Heart right ventricle (tissue), 16 donors: ENCODE results near the gene POPDC2. TPM values are rescaled to one million over a fixed set of nuclear protein-coding genes. Genes with fewer than 3 reads are reported as not detected.

Source experiments
- ATAC-seq, 8 donors: fragments of 200-7000 bp; cut with Tn5 transposase; one replicate each; pipeline ENCODE4 v1.9.1; 2020; ENCODE audit warnings: mild to moderate bottlenecking in 8 of 8, moderate library complexity in 8 of 8, moderate number of reproducible peaks in 1 of 8
- DNase-seq, 2 donors: peaks; one replicate each; pipeline ENCODE4 v3.0.0-alpha.2; 2020
- H3K27ac ChIP-seq, 10 donors: fragments of 200-600 bp; sonication (generic) in 2 of 10; one replicate each; pipeline versions ENCODE4 v1.5.0 to v1.8.0; 2020 to 2022; ENCODE audit warnings: mild to moderate bottlenecking in 3 of 10
- H3K27me3 ChIP-seq, 7 donors: fragments of 200-600 bp; one replicate each; pipeline ENCODE4 v1.8.0; 2021 to 2022; ENCODE audit warnings: mild to moderate bottlenecking in 2 of 7
- H3K36me3 ChIP-seq, 9 donors: fragments of 200-600 bp; sonication (generic) in 1 of 9; one replicate each; pipeline versions ENCODE4 v1.5.0 to v1.8.0; 2020 to 2022; ENCODE audit warnings: mild to moderate bottlenecking in 2 of 9
- H3K4me1 ChIP-seq, 9 donors: fragments of 200-600 bp; sonication (generic) in 1 of 9; one replicate each; pipeline versions ENCODE4 v1.5.0 to v1.8.0; 2020 to 2022; ENCODE audit warnings: mild to moderate bottlenecking in 4 of 9
- H3K4me3 ChIP-seq, 10 donors: fragments of 200-600 bp; sonication (generic) in 2 of 10; one replicate each; pipeline versions ENCODE4 v1.5.0 to v1.8.0; 2020 to 2022; ENCODE audit warnings: mild to moderate bottlenecking in 7 of 10, moderate library complexity in 2 of 10
- H3K9me3 ChIP-seq, 11 donors: fragments of 200-600 bp in 10 of 11; sonication (generic) in 2 of 11; one replicate each; pipeline versions ENCODE4 v1.5.0 to v1.8.0; 2013 to 2022; ENCODE audit warnings: mild to moderate bottlenecking in 2 of 11, control low read depth in 1 of 11, moderate library complexity in 1 of 11
- WGBS, 2 donors: extraction: QIAGEN DNeasy Blood & Tissue Kit; methylation state at CpG; one replicate each; pipeline ENCODE4 v1.1.7; 2013; ENCODE audit warnings: inconsistent platforms in 1 of 2; 5-methylcytosine and 5-hydroxymethylcytosine counted together
- intact Hi-C, 10 donors: fragments of 100-400 bp; cut with DNase I; formaldehyde crosslinking; loops; one replicate each; pipeline versions ENCODE4 v1.11.1 to v1.14.2; 2022
- polyA plus RNA-seq, 2 donors: library from polyadenylated mRNA; stranded (reverse); fragments of 200-250 nt; gene quantifications; one replicate each; pipeline ENCODE4 v1.2.3, GENCODE V29; 2013
- total RNA-seq, 10 donors: library from RNA; stranded (reverse); fragmentation: NEBNext Ultra II Directional in 3 of 10; extraction: Animal tissue kit (Norgen Biotek cat#: 25700) in 3 of 10; gene quantifications; one replicate each; pipeline versions ENCODE4 v1.2.1 to v1.2.4, GENCODE V29; 2021 to 2023
- TF ChIP-seq, protein P1 (sequence below), 9 donors: fragments of 200-600 bp; sonication (generic) in 2 of 9; IDR thresholded peaks; one replicate each; pipeline versions ENCODE4 v1.5.0 to v1.8.0; 2021 to 2022; ENCODE audit warnings: antibody characterized with exemption in 9 of 9, mild to moderate bottlenecking in 5 of 9, moderate library complexity in 1 of 9
- donor health status: Arrhythmogenic right ventricular cardiomyopathy.
- donor health status: ischemic (EF 13 %, LVEDD 7.1; RV severe dilation, severe dysfunction).
- donor health status: healthy with polysubstance abuse.
- donor health status: DM: no; HTN: yes; CAD: no.
- donor health status: DM: no; HTN: no; CAD: no.
- donor health status: ischemic (EF 25% LVEDD 6.9; RV normal size, moderate dysfunction).
- donor health status: ischemic (EF 25% LVEDD 5.7; RV mildly dilated, moderate dysfunction).
- donor health status: healthy.
- donor health status: DM: yes; HTN: yes; CAD: no.
- donor health status: Ischemic cardiomyopathy.
- donor health status: ischemic (EF 35%, LVEDD 5.7; RV mildly dilated, moderate dysfunction).
- donor health status: nonischemic (EF 11% LVEDD 7.7; RV severe dilation, severe dysfunction).
- donor health status: DM: yes; HTN: yes; CAD: no.
- donor health status: PGD.
- donor health status: ischemic (EF 29% LVEDD 5.4; RV normal size, mild dysfunction).
- donor health status: nonischemic (EF 23%, LVEDD 6.1; RV moderate dilation, normal function).

The POPDC2 gene
- total and polyA plus RNA-seq, 12 donors: 351 to 928 (median 732) TPM

DNA sequence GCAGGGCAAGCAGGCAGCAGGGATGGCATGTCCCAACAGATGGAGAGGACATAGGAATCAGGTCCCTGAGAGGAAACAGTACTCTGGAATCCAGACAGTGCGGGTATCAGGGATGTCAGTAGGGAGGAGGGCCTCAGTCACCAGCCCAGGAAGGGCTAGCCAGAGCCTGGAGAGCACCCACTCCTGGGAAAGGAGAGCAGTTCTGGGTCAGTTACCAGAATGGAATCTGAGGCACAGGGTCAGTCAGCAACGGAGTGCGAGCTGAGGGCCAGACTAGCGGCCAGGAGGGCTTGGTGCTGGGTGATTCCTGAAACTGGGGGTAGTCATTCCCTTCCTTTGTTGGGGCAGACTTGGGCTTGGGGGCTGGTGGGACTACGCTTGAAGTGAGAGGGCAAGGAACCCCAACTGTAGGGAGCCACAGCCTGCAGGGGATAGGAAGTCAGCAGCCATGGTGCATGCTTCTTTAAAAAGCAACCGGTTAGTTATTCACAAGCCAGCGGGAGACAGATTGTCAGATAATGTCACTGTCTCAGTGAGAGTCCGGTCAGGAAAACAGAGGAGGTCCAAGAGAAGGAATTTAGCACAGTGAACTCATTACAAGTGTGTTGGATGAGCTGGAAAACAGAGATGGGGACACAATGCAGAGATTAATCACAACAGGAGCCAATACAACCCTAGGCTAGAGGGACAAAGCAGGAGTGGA lies 34.8 kb downstream of the POPDC2 start:
- intact Hi-C loops: no loop called here
- DNase-seq (no peak), ATAC-seq (no peak)
- Histone ChIP-seq H3K9me3 (no peaks in the 10 kb centered on the region), H3K4me3 (no peak overlapping the region), H3K27ac (peak overlapping the region in 1 of 10 donors; percentile 10), H3K27me3 (no peaks in the 10 kb centered on the region), H3K36me3 (no peaks in the 10 kb centered on the region), H3K4me1 (peaks cover 3 to 55% (median 42%) of the 10 kb centered on the region in 9 donors)
- WGBS, 2 donors: 66% methylated on average over 8 of the region's 8 CpGs
- TF ChIP-seq, protein P1, sequence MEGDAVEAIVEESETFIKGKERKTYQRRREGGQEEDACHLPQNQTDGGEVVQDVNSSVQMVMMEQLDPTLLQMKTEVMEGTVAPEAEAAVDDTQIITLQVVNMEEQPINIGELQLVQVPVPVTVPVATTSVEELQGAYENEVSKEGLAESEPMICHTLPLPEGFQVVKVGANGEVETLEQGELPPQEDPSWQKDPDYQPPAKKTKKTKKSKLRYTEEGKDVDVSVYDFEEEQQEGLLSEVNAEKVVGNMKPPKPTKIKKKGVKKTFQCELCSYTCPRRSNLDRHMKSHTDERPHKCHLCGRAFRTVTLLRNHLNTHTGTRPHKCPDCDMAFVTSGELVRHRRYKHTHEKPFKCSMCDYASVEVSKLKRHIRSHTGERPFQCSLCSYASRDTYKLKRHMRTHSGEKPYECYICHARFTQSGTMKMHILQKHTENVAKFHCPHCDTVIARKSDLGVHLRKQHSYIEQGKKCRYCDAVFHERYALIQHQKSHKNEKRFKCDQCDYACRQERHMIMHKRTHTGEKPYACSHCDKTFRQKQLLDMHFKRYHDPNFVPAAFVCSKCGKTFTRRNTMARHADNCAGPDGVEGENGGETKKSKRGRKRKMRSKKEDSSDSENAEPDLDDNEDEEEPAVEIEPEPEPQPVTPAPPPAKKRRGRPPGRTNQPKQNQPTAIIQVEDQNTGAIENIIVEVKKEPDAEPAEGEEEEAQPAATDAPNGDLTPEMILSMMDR (IDR thresholded peaks at IDR 0.05): no peak

DNA sequence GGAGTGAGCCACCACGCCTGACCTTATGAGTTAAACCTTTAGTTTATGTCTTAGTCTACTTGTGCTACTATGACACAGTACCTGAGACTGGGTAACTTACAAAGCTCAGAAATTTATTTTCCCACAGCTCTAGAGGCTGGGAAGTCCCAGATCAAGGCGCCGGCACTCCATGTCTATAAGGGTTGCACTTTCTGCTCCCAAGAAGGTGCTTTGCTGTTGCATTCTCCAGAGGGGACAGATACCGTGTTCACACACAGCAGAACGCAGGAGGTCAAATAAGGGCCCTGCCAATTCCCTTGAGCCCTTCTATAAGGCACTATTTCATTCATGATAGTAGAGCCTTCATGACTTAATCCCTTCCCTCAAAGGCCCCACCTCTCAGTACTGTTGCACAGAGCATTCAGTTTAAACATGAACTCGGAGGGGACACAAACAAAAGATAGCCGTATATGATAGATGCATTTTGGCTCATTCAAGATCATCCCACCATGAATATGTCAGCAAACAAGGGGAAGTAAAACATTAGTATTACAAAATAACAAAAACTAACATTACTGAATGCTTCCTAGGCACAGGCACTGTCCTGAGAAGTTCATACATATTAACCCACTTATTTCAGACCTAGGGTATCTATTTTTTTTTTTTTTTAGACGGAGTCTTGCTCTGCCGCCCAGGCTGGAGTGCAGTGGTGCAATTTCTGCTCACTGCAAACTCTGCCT lies 36.2 kb downstream of the POPDC2 start:
- intact Hi-C loops: no loop called here

DNA sequence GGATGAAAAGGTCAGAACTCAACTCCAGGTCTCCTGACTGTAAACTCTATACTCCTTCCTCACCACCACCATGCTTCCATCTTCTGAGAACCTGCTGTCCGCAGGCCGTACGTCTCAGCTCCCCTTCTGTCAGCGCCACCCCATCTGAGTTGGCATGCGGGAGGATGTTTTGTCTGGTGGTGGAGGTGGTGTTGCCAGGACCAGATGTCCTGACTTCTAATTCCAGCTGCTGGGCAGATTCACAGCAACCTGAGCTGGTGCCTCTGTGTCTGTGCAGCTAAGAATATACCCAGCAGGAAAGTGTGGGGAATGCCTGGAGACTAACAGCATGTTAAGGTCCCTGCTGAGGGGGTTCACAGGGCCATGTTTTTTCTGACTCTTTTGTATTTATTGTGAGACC lies 39.5 kb downstream of the POPDC2 start:
- intact Hi-C loops: no loop called here

More for the DNA sequence above, 36.2 kb downstream of the POPDC2 start:
- Histone ChIP-seq H3K27ac (no peak overlapping the region), H3K4me3 (no peak overlapping the region), H3K4me1 (peaks cover 0 to 41% (median 28%) of the 10 kb centered on the region in 9 donors), H3K9me3 (no peaks in the 10 kb centered on the region), H3K36me3 (no peaks in the 10 kb centered on the region), H3K27me3 (no peaks in the 10 kb centered on the region)
- DNase-seq: no peak
- TF ChIP-seq, protein P1 (IDR thresholded peaks at IDR 0.05): no peak
- no peak for ATAC-seq
- WGBS, 2 donors: 91 to 95% methylated on average over 9 of the region's 9 CpGs

DNA sequence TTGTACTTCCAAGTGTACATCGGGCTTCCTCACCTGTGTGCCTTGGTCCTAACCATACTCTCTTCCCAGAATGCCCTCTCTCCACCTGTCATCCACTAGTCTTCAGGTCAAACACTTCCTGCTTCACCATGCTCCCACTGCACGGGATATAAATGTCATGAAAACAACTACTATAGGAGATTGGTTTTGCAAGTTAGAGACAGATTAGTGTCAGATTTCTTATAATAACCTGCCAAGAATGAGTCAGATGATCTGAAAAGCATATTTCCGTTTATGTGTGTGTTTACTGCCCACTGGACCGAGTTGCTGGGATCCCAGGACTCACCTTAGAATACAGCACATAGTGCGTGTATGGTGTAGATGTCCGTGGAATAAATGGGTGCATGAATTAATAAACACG lies 41.3 kb downstream of the POPDC2 start:
- H3K27me3 ChIP-seq: no peaks in the 10 kb centered on the region
- no peaks in the 10 kb centered on the region for H3K36me3 ChIP-seq
- H3K4me1 ChIP-seq: peaks cover 0 to 6% (median 0%) of the 10 kb centered on the region in 9 donors
- TF ChIP-seq, protein P1 (IDR thresholded peaks at IDR 0.05): no peak
- ATAC-seq (peak in 4 of 8 donors; percentile 20 to 35 (median 28)), DNase-seq (no peak)
- no peaks in the 10 kb centered on the region for H3K9me3 ChIP-seq
- intact Hi-C loops: no loop called here
- H3K4me3 ChIP-seq: no peak overlapping the region
- 70 to 79% methylated on average over 7 of the region's 7 CpGs for WGBS, 2 donors
- no peak overlapping the region for H3K27ac ChIP-seq

More for the DNA sequence above, 39.5 kb downstream of the POPDC2 start:
- ATAC-seq (no peak), DNase-seq (no peak)
- 89 to 93% methylated on average over 5 of the region's 5 CpGs for WGBS, 2 donors
- Histone ChIP-seq H3K4me1 (peaks cover 0 to 14% (median under 1%) of the 10 kb centered on the region in 9 donors), H3K27me3 (no peaks in the 10 kb centered on the region), H3K36me3 (no peaks in the 10 kb centered on the region), H3K9me3 (no peaks in the 10 kb centered on the region), H3K27ac (no peak overlapping the region), H3K4me3 (no peak overlapping the region)
- TF ChIP-seq, protein P1 (IDR thresholded peaks at IDR 0.05): no peak
